SK-N-SH treated with all-trans-retinoic acid at 6 μM for 48 hours (cell line): ENCODE measurements around the gene ASB11.

ENCODE experiments used
- ATAC-seq: fragments of 200-7000 bp; cut with Tn5 transposase; 3 replicates; pipeline ENCODE4 v1.9.1; 2020; ENCODE audit warnings: mild to moderate bottlenecking, moderate library complexity
- ARNTL ChIP-seq: fragments of 450-650 bp; formaldehyde crosslinking; IDR thresholded peaks from 2 replicates; pipeline ENCODE4 v1.5.0; 2020; ENCODE audit warnings: low read depth, mild to moderate bottlenecking, moderate library complexity, borderline replicate concordance
- BACH2 ChIP-seq: fragments of 250-450 bp; sonication (Bioruptor Pico); IDR thresholded peaks from 2 replicates; pipeline ENCODE4 v1.9.0; 2021; ENCODE audit warnings: mild to moderate bottlenecking, borderline replicate concordance
- CREB5 ChIP-seq: fragments of 250-450 bp; sonication (Bioruptor Pico); IDR thresholded peaks from 2 replicates; pipeline ENCODE4 v1.5.1; 2020; ENCODE audit warnings: low read depth, mild to moderate bottlenecking, moderate library complexity
- CSDC2 ChIP-seq: fragments of 250-450 bp; sonication (Bioruptor Pico); IDR thresholded peaks from 2 replicates; pipeline ENCODE4 v1.5.0; 2020; ENCODE audit warnings: mild to moderate bottlenecking, moderate library complexity
- CSRNP3 ChIP-seq: fragments of 250-450 bp; sonication (Bioruptor Pico); IDR thresholded peaks from 2 replicates; pipeline ENCODE4 v1.5.1; 2021; ENCODE audit warnings: mild to moderate bottlenecking, moderate library complexity
- GLIS3 ChIP-seq: fragments of 250-450 bp; sonication (Bioruptor Pico); IDR thresholded peaks from 2 replicates; pipeline ENCODE4 v1.5.0; 2020; ENCODE audit warnings: mild to moderate bottlenecking, moderate library complexity
- ISL1 ChIP-seq: fragments of 250-450 bp; sonication (Bioruptor Pico); IDR thresholded peaks from 2 replicates; pipeline ENCODE4 v2.1.2; 2022; ENCODE audit warnings: mild to moderate bottlenecking, moderate library complexity
- OSR1 ChIP-seq: fragments of 250-450 bp; sonication (Bioruptor Pico); IDR thresholded peaks from 2 replicates; pipeline ENCODE4 v1.8.0; 2022; ENCODE audit warnings: moderate library complexity, mild to moderate bottlenecking, inconsistent platforms
- PATZ1 ChIP-seq: fragments of 250-450 bp; sonication (Bioruptor Pico); IDR thresholded peaks from 2 replicates; pipeline ENCODE4 v1.8.0; 2020; ENCODE audit warnings: mild to moderate bottlenecking, moderate library complexity, borderline replicate concordance
- POU6F1 ChIP-seq: fragments of 250-450 bp; sonication (Bioruptor Pico); IDR thresholded peaks from 2 replicates; pipeline ENCODE4 v1.8.0; 2021; ENCODE audit warnings: low read depth, mild to moderate bottlenecking, moderate library complexity, borderline replicate concordance
- PPARA ChIP-seq: fragments of 250-450 bp; sonication (Bioruptor Pico); IDR thresholded peaks from 2 replicates; pipeline ENCODE4 v1.5.0; 2020; ENCODE audit warnings: mild to moderate bottlenecking, borderline replicate concordance
- RARB ChIP-seq: fragments of 250-450 bp; sonication (Bioruptor Pico); IDR thresholded peaks from 2 replicates; pipeline ENCODE4 v1.8.0; 2021; ENCODE audit warnings: mild to moderate bottlenecking, moderate library complexity
- TCF4 ChIP-seq: fragments of 250-450 bp; sonication (Bioruptor Pico); IDR thresholded peaks from 2 replicates; pipeline ENCODE4 v1.8.0; 2021; ENCODE audit warnings: mild to moderate bottlenecking, moderate library complexity, borderline replicate concordance
- TOX ChIP-seq: fragments of 250-450 bp; sonication (Bioruptor Pico); IDR thresholded peaks from 2 replicates; pipeline ENCODE4 v1.8.0; 2021; ENCODE audit warnings: mild to moderate bottlenecking, moderate library complexity, borderline replicate concordance
- TSHZ2 ChIP-seq: fragments of 250-450 bp; sonication (Bioruptor Pico); IDR thresholded peaks from 2 replicates; pipeline ENCODE4 v1.5.0; 2020; ENCODE audit warnings: mild to moderate bottlenecking, moderate library complexity
- ZFP3 ChIP-seq: fragments of 250-450 bp; sonication (Bioruptor Pico); IDR thresholded peaks from 2 replicates; pipeline ENCODE4 v1.5.0; 2020; ENCODE audit warnings: mild to moderate bottlenecking, moderate library complexity
- ZFP30 ChIP-seq: fragments of 450-650 bp; formaldehyde crosslinking; IDR thresholded peaks from 2 replicates; pipeline ENCODE4 v1.5.0; 2022; ENCODE audit warnings: mild to moderate bottlenecking, moderate library complexity
- ZNF565 ChIP-seq: fragments of 450-650 bp; formaldehyde crosslinking; conservative IDR thresholded peaks from 2 replicates; pipeline ENCODE4 v1.5.0; 2020; ENCODE audit warnings: low read depth, mild to moderate bottlenecking, moderate library complexity
- ZNF70 ChIP-seq: fragments of 450-650 bp; formaldehyde crosslinking; IDR thresholded peaks from 2 replicates; pipeline ENCODE4 v1.5.0; 2020; ENCODE audit warnings: mild to moderate bottlenecking, moderate library complexity
- ZNF8 ChIP-seq: fragments of 450-650 bp; formaldehyde crosslinking; IDR thresholded peaks from 2 replicates; pipeline ENCODE4 v1.5.0; 2020; ENCODE audit warnings: mild to moderate bottlenecking, moderate library complexity

The ASB11 gene

GRCh38 chrX:15320297-15320696, 4.9 kb upstream of the ASB11 start (continued):
- no peak for TF ChIP-seq TSHZ2 (CRISPR knock-in tag)

- ATAC-seq = no peak
- TF ChIP-seq ARNTL (CRISPR knock-in tag) (no peak), ZNF565 (CRISPR knock-in tag) (no peak), ZFP30 (CRISPR knock-in tag) (no peak), TOX (CRISPR knock-in tag) (no peak), ZNF8 (CRISPR knock-in tag) (no peak), PATZ1 (no peak), CSRNP3 (CRISPR knock-in tag) (no peak), TCF4 (CRISPR knock-in tag) (no peak), GLIS3 (CRISPR knock-in tag) (no peak), CSDC2 (CRISPR knock-in tag) (no peak)
These were observed 3.6 kb upstream of the ASB11 start for GRCh38 chrX:15319075-15319474.

GRCh38 chrX:15314472-15314871, 968 bp downstream of the ASB11 start:
- TF ChIP-seq ZFP30 (CRISPR knock-in tag) (no peak), TSHZ2 (CRISPR knock-in tag) (no peak), TOX (CRISPR knock-in tag) (no peak), ZNF70 (CRISPR knock-in tag) (no peak), PPARA (CRISPR knock-in tag) (no peak), ZNF565 (CRISPR knock-in tag) (no peak), ZFP3 (no peak), CSRNP3 (CRISPR knock-in tag) (no peak), POU6F1 (no peak), BACH2 (CRISPR knock-in tag) (no peak), OSR1 (CRISPR knock-in tag) (no peak), CREB5 (no peak), RARB (CRISPR knock-in tag) (no peak), ISL1 (CRISPR knock-in tag) (no peak), GLIS3 (CRISPR knock-in tag) (no peak)
- ATAC-seq = no peak
